Activated T-helper 9 cell treated with anti-CD3 and anti-CD28 coated beads, Interleukin-2, amount 50 U/mL, for 16 hours (primary cell): ENCODE results near the gene IL27RA.

Experiments used
- DNase-seq: peaks from one replicate; pipeline ENCODE4 v3.0.0-alpha.2; 2020; ENCODE audit warnings: low read depth

The IL27RA gene

DNA sequence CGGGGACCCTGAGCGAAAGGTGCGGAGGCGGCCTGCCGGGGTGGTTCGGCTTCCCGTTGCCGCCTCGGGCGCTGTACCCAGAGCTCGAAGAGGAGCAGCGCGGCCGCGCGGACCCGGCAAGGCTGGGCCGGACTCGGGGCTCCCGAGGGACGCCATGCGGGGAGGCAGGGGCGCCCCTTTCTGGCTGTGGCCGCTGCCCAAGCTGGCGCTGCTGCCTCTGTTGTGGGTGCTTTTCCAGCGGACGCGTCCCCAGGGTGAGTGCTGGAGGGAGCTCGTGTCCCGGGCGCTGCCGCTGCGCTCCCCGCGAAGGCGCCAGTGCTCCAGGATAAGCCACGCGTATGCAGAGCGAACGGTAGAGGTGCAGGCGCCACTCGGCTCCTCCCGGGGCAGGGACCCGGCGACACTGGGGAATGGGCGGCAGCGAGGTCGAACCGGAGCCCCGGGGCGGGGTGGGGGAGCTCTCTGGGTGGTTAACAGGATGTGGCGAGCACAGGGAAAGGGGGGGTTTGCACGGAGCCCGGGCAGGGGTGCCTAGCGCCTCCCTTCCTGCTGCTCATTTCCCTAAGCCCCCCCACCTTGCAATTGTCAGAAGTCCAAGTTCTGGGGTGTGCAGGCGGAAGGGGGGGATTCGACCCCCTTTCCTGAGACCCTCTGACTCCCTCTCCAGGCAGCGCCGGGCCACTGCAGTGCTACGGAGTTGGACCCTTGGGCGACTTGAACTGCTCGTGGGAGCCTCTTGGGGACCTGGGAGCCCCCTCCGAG lies at the start of gene IL27RA:
TSS of gene IL27RA (plus strand) at position 44 of the 762 bp plus-strand sequence. CDS start at position 155, 111 bp downstream.
- peak; percentile 72 for DNase-seq

GRCh38 chr19:13981988-13982501 lies 49.5 kb upstream of the IL27RA start:
- DNase-seq, result no peak

- no peak for DNase-seq
These were observed 48.8 kb upstream of the IL27RA start for GRCh38 chr19:13982773-13983172.

- no peak for DNase-seq
These were observed 48.2 kb upstream of the IL27RA start for GRCh38 chr19:13983213-13983889.

DNA sequence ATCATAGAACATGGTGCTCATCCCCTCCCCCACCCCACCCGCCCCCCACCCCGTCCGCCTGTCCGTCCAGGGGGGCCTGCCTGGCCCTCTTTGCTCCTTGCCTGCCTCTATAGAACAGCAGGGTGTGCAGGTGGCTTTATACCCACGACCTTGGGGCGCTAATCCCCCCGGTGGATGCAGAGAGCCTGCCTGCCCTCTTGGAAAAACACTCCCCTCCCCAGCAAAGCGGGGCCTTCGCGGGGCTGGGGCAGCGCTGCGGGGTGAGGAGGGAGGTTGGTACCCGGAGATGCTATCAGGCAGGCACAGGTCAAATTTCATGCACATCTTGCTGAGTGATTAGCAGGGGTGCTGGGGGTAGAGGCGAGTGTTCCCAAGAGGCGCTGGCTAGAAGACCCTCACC lies 47.4 kb upstream of the IL27RA start:
- DNase-seq, result no peak

GRCh38 chr19:13984875-13985741 lies 46.5 kb upstream of the IL27RA start:
- DNase-seq, result no peak

GRCh38 chr19:13985771-13986347 lies 45.7 kb upstream of the IL27RA start:
- DNase-seq, result peak; percentile 16

- DNase-seq, result peak; percentile 96
These were observed 45.1 kb upstream of the IL27RA start for GRCh38 chr19:13986348-13986904.

DNA sequence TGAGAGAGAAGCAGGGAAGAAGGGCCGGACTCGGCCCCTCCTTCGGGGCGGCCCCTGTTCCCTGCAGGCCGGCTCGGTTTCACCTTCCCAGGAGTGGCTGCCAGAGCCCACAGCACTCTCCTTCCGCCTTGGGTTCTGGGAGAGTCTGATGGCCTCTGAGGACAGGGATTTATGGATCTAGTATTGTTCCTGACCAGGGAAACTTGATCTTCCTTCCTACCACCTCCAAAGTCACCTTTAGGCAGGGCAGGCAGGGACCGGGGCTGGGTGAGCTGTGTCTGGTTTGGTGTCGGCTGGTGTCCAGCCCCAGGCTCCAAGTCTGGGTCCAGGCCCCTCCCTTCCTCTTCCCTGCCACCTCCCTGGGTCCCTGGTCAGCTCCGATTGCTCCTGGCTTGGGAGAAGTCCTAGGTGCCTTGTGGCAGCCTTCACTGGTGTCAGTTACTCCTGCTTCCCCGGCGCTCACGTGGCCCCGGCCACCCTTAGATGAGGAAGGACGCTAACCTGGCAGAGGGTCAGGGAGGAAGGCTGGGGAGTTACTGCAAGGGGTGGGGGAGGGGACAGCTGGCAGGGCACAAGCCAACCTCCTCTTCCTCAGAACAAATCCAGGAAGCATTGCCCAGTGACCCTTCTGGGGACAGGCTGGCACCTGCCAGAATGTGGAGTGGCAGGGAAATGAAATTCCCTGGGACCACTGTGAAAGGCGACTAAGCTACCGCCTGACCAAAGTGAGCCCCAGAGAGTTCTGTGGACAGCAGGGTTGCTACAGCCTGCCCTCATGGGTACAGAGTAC lies 44.3 kb upstream of the IL27RA start:
- no peak for DNase-seq

DNA sequence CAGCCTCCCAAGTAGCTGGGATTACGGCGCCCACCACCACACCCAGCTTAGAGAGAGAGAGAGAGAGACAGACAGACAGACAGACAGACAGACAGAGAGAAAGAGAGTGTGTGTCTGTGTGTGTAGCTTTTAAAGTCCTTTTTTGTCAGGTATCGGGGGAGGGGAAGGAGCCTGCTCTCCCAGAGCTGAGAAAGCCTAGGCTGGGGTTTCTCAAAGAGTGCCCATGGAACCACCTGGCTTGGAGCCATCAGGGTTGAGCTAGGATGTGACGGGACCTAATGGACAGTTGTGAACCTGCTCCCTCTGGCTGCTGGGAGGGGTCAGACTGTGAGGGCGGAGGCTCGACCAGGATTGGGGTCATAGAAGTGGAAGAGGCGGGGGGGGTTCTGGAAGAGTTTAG lies 42.1 kb upstream of the IL27RA start:
- DNase-seq, result no peak

DNA sequence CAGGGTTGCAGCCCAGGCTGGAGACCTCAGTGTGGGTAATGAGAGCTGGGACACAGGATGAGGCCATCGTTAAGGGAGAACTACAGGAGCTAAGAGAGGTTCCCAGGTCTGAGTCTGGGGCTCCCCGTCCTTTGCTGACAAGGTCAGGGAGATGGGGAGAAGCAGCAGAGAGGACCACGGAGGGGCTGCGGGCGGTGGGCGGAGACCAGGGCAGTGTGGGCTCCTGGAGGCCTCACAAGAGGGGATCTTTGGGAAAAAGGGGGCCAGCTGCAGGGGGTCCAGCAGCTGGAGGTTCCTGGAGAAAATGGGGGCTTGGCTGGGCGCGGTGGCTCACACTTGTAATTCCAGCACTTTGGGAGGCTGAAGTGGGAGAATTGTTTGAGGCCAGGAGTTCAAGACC lies 41.5 kb upstream of the IL27RA start:
- DNase-seq, result no peak

- no peak for DNase-seq
These were observed 39.5 kb upstream of the IL27RA start for GRCh38 chr19:13992025-13992424.

DNA sequence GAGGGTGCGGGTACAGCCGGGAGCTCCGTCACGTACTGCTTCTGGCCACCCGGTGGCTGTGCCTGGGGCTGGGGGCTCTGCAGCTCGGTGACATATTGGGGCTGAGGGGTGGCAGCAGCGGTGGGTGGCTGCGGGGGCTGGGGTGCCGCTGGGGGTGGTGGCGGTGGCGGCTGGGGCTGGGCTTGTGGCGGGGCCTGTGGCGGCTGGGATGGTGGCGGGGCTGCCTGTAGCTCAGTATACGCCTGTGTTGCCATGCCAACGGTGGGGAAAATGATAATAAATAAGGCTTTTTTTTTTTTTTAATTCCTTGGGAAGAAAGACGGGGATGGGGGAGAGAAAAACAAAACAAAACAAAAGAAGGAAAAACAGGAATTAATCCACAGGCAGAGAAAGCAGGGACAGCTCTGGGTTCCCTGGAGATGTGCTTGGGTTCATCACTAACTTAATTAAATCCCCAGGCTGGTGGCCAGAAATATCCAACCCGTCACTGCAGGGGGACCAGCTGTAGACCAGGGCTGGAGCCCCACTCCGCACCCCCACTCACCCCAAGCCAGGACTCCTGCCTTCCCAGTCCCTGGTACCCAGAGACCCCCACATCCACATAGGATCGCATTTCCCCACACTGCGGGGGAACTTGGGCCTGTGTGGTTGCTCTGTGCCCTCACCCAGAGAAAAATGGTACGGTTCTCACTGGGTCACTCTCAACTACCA lies 37.8 kb upstream of the IL27RA start:
- no peak for DNase-seq

GRCh38 chr19:13995017-13995728 lies 36.4 kb upstream of the IL27RA start:
- no peak for DNase-seq

GRCh38 chr19:13995878-13996765 lies 35.4 kb upstream of the IL27RA start:
- DNase-seq, result no peak

DNA sequence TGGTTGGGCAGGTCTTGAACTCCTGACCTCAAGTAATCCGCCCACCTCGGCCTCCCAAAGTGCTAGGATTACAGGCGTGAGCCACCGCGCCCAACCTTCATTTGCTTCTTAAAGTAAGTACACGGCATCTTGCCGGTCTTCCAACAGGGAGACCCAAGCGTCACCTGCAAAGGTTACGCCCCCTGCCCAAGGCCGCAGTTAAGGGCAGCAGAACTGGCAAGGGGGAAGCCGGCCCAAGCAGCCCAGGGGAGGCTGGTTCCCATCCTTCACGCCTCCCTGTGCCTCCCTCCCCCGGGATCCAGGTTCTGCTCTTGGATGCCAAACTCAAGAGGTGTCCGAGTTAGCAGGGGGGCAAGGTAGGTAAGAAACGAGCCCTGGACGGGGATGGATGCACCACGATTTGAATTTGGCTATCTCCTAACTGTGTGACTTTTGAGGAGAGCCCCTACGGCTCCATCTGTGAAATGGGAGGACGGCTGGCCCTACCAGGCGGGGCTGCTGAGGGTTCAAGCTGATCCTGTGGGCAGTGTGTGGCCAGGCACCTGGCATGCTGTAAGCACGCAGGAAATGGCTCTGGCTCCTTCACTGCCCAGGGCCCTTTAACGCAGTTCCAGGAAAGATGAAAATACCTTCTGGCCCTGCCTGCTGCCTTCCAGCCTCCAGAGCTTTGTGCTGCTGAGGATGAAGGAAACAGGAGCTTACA lies 34.5 kb upstream of the IL27RA start:
- no peak for DNase-seq

DNA sequence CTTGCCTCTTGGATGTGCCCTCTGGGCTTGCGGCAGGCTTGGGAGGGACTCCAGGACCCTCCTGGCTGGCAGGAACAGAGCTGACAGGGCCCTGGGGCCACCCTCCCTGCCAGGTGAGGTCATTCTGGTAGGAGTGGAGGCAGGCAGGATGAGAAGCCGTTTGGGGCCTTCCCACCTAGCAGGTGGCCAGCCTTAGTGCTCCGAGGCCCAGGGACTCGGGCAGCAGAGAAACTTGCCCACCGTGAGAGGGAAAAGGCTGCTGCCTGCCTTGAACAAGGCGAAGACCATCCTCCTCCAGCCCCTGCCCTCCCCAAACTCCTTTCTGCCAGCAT lies 34.0 kb upstream of the IL27RA start:
- DNase-seq, result no peak

DNA sequence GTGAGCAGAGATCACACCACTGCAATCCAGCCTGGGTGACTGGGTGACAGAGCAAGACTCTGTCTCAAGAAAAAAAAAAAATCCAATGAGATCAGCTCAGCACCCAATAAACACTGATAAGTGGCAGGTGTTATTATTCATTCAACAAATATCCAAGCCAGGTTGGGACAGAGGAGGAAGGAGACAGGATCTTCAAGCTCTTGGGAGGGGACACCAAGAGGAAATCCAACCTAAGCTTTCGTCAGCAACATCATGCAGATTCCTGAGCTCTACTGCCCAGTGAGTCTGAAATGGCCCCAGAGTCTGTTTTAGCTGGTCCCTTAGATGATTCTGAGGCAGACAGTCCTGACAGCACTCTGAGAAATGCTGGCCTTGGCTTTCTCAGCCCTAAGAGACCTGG lies 33.1 kb upstream of the IL27RA start:
- DNase-seq, result no peak
